ENCODE data around the gene TRPC4.
"Not testable (repeated sequence)": the region's sequence is repeated elsewhere in the genome, so short reads cannot be mapped to it uniquely, and the experiment has no call there.

The TRPC4 gene

DNA sequence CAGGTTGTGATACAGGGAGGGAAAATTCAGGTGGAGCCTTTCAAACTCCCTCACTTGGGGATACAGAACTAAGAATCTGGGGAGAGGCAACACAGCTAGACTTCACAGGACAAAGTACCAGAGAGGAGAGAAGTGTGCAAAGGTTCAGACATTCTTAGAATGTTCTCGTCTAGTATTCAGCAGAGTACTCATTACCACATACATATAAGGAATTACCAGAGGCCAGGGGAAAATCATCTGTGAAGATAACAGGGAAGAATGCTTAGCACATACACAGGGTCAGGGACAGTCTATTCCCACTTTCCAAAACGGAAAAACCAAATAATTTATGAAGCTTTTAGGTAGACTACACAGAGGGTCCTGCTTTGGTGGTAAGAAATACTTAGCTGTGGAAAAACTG, 58.1 kb downstream of the TRPC4 start:
- no peak for DNase-seq

GRCh38 chr13:37806666-37807065, 62.9 kb downstream of the TRPC4 start:
- no peak for DNase-seq

DNA sequence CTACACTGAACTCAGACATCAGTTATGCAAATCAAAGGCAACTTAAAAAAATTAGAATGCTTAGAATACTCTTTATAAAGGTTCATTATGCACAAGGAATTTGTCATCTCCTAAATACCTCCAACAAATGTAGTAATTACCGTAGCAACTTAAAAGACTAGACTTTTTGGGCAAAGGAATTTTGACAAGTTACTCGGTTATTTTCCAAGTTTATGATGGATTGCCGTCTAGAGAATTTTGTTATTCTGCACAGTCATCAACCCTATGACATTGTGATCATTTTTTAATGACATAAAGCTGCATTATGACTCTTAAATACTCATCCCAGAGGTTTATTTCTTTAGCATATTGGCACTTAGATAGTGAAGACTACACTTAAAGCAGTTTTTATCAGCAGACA, 71.9 kb downstream of the TRPC4 start:
- no peak for DNase-seq

- DNase-seq, result not testable (repeated sequence)
Observed at GRCh38 chr13:37796795-37797194, 72.8 kb downstream of the TRPC4 start.

DNA sequence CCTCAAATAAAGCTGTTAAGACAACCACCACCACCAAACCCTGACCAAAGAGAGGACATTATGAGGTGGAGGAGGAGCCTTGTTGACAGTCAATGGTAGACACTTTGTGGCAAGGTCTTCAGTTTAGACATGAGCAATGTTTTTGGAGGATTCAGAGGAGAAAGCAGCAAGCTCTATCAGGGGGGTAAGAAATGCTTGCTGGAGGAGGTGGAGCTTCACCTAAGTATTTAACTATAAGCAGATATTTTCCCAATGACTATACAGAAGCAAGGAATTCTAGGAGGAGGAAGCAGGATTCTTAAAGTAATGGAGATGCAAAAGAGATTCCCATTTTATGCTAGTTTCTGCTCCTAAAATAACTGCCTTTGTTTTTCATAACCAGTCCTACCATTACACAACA, 74.2 kb downstream of the TRPC4 start:
- no peak for DNase-seq

- DNase-seq, result no peak
Observed at GRCh38 chr13:37791699-37792098, 77.9 kb downstream of the TRPC4 start.

DNA sequence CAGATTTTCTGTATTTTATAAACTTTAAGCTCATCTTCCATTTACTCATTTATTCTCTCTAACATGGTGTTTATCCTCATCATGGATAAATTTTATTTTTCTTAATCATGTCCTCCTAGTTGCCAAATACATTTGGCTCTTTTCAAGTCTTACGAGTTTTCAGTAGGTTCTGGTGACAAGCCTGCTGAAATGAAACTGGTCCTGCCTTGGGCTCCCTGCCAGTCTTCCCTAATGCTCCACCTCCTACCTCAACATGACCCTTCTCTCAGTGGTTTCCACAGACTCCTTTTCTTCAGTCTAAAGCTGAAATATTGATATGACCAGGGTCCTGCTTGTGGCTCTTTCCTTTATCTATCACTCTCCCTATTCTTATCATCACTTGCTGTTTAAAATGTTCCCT, 81.2 kb downstream of the TRPC4 start:
- DNase-seq, result no peak

DNA sequence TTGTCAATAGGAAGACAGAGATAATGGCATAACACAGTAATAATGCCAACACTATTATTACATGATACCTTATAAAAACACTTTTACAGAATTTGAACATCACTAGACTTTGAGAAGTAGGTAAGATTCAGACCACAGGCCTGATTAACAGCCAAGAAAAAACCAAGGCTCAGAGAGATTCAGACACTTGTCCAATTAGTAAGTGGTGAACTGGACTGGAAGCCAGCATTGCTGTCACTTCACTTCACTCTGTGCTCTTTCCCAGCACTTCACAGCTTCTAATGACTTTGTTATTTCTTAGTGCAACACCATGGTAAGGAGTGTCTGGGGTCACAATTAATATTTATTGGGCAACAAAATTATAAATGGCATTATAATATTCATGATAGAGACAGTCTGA, 91.9 kb downstream of the TRPC4 start:
- no peak for DNase-seq

DNA sequence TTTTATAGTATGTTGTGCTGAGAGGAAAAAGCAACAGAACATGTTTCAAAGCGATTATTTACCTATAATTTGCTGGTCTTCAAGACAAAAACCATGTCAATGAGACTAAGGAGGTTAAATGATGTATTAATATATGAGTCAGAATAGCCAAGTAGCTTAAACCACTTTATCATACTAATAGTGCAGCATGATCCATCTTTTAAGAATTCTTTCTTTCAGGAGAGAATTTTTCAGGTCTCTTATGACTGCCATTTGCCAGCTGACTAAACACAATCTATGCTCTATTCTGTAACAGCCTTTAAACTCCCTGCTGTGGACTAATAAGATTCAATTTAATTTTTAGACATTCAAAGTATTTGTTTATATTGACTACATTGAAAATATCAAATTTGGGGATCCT, 93.7 kb downstream of the TRPC4 start:
- DNase-seq, result no peak

- DNase-seq, result no peak
Observed at GRCh38 chr13:37772644-37773043, 96.9 kb downstream of the TRPC4 start.

- no peak for DNase-seq
Observed at GRCh38 chr13:37769545-37769944, 100.0 kb downstream of the TRPC4 start.

- DNase-seq, result no peak
Observed at GRCh38 chr13:37769078-37769477, 100.5 kb downstream of the TRPC4 start.

DNA sequence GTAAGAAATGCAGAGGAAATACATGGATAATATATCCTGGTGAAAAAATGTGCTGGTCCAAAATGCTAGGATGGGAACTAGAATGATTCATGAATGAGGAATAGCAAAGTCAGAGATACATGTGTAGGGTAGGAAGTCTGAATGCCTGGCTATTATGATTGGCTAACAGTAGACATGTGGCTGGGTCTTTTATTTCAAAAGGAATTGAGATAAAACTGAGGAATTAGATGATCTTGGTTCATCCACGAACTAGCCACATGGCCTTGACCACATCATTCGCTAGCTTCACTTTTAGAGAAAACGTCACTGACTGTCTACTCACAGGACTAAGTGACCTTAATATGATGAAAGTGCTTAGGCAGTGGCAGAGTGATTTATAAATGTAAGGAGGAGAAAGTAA, 103.1 kb downstream of the TRPC4 start:
- no peak for DNase-seq

GRCh38 chr13:37755349-37755748, 114.2 kb downstream of the TRPC4 start:
- DNase-seq, result no peak

- no peak for DNase-seq
Observed at GRCh38 chr13:37753776-37754175, 115.8 kb downstream of the TRPC4 start.

- no peak for DNase-seq
Observed at GRCh38 chr13:37752146-37752545, 117.4 kb downstream of the TRPC4 start.

DNA sequence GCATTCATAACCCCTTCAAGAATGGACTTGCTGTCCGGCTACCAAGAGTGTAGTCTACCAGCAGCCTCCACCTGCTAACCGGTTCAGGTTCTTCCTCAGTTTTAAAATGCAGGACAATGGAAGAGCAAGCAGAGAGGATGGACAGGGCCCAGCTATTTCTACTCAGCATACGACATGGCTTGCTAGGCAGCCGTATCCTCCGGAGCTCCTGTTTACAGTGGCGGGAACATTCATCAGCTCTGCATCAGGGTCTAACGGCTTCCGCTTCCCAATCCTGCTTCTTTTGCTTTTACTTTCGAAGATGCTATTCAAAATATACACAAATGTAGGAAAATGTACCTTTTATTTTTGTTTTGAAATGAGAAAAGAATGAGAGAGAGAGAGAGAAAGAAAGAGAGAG, 118.5 kb downstream of the TRPC4 start:
- no peak for DNase-seq

DNA sequence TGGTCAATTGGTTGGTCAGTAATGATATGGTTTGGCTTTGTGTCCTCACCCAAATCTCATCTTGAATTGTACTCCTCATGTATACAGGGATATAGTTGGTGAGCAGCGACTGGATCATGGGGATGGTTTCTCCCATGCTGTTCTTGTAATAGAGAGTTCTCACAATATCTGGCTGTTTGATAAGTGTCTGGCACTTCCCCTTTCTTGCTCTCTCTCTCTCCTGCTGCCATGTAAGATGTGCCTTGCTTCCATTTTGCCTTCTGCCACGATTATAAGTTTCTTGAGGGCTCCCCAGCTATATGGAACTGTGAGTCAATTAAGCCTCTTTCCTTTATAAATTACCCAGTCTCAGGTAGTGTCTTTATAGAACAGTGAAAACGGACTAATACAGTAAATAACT, 120.7 kb downstream of the TRPC4 start:
- DNase-seq, result no peak

GRCh38 chr13:37747071-37747612, 122.4 kb downstream of the TRPC4 start:
- DNase-seq, result no peak

DNA sequence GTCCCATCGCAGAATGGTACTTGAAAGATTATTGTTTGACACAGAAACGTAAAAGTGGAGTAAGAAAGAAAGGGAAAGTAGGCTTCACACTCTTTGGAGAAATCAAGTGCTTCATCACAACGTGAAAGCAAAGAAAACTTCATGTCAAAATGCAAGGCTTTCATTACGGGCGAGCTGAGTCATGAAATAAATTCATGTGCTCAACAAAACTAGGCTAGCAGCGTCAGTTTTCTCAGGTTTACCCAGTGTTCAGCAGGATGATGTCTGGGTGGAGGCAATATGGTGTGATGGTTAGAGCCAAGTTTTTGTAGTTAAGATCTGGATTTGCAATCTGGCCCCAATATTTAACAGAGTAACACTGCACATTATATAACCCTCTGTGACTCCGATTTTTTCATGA, 128.0 kb downstream of the TRPC4 start:
- no peak for DNase-seq

GRCh38 chr13:37736045-37736444, 133.5 kb downstream of the TRPC4 start:
- DNase-seq, result no peak

GRCh38 chr13:37735293-37735692, 134.3 kb downstream of the TRPC4 start:
- no peak for DNase-seq

DNA sequence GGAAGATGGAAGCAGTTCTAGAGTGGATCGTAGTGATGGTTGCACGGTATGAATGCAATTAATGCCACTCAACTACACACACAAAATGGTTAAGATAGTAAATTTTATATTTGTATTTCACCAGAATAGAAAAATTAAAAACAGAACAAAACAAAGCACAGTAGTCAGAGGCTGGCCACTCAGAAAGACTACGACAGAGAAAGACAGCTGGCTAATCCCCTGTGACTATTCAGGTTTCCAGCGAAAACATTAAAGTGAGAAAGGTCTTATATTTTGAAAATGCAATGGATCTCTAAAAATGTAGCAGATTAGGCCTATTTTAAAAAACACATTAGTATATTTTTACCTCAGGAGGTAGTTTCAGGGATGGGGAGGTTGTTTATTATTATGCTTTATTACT, 139.7 kb downstream of the TRPC4 start:
- DNase-seq, result no peak

DNA sequence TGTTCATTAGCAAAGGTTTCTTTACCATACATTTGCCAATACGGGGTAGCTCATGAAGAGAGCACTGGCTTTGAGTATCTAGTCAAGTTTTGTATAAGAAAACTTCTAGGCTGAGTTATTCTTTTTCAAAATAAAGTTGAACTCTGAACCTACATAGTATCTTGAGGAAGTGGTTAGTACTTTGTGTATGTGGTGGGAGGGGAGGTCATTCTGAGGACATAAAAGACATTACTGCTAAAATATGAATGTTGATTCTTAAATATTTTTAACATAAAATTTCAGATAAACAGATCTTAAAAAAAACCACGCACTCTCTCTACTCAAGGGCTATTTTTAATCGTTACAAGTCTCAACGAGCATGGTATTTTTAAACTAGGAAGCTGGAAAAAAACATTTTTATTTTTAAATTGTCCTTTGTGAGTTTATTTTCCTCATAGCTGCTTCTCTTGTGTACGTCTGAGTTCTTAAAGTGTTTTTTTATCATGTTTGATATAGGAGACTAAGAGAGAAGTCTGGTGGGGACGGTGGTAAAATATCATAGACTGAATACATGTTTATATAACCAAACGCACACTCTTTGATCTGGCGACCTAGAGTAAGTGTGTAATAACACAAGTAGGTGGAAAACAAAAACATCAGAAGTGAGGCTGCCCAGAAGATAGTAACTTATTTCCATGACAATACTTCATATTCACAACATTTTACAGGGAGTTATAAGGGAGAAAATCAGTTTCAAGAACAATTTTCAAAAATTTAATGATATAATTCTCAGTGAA, 153.0 kb downstream of the TRPC4 start:
- DNase-seq, result no peak

GRCh38 chr13:37715606-37716015, 154.0 kb downstream of the TRPC4 start:
- no peak for DNase-seq
